HepG2 (cell line): ENCODE data around the gene TMEM61. TPM values are rescaled to one million over a fixed set of nuclear protein-coding genes. Genes with fewer than 3 reads are reported as not detected.

ENCODE experiments used
- ATAC-seq: fragments of 200-7000 bp; cut with Tn5 transposase; 3 replicates; pipeline ENCODE4 v1.9.1; 2020; ENCODE audit warnings: mild to moderate bottlenecking, moderate library complexity
- BruUV-seq: library from RNA; stranded (reverse); fragments of 400-500 nt; replicated peaks from 2 replicates; lab custom pipeline; 2021; lab: Mats Ljungman, UMichigan
- CTCF ChIA-PET: fragments of 300-600 bp; formaldehyde crosslinking; extraction: SDS; loops from one replicate; lab custom pipeline; 2021; ENCODE audit warnings: low total read pairs, inconsistent platforms, low intra/inter-chr PET ratio; lab: Yijun Ruan, JAX
- POLR2A ChIA-PET: fragments of 350-600 bp; sonication (Branson Sonifier 250); formaldehyde crosslinking; loops from one replicate; lab custom pipeline; 2020; ENCODE audit warnings: antibody characterized with exemption, inconsistent platforms; lab: Yijun Ruan, JAX
- DNase-seq: peaks from one replicate; pipeline ENCODE4 v3.0.0-alpha.2; 2015; ENCODE audit warnings: low spot score
- FAIRE-seq: peaks from 3 replicates; lab custom pipeline; 2011; peaks lifted over from hg19 to GRCh38; lab: Jason Lieb, UNC
- H2AFZ ChIP-seq: one replicate; pipeline ENCODE4 v1.6.1; 2011; ENCODE audit warnings: low read length, inconsistent platforms
- H3K27ac ChIP-seq: fragments of 300-600 bp; 3 replicates; pipeline ENCODE4 v1.8.0; 2011; ENCODE audit warnings: mixed run types, mild to moderate bottlenecking, mixed read lengths, low read length, inconsistent platforms; ENCODE audit not compliant: insufficient read depth; ENCODE audit errors: extremely low read length
- H3K27me3 ChIP-seq, 2 experiments: fragments of 200-600 bp in 1 of 2; 2 replicates in 1 of 2; 3 replicates in 1 of 2; pipeline versions ENCODE4 v1.6.0 to v1.8.0; 2011; ENCODE audit warnings: low read length in 2 of 2, mild to moderate bottlenecking in 2 of 2, moderate library complexity in 2 of 2, inconsistent platforms in 1 of 2; ENCODE audit not compliant: insufficient read depth in 2 of 2, control insufficient read depth in 1 of 2
- H3K36me3 ChIP-seq, 2 experiments: fragments of 200-600 bp in 1 of 2; replicated peaks in 1 of 2; 2 replicates in 1 of 2; 3 replicates in 1 of 2; pipeline versions ENCODE4 v1.5.1 to v1.8.0; 2011; ENCODE audit warnings: low read length in 2 of 2, inconsistent platforms in 1 of 2; ENCODE audit not compliant: insufficient read depth in 2 of 2, control insufficient read depth in 1 of 2
- H3K4me1 ChIP-seq: 2 replicates; pipeline ENCODE4 v1.5.1; 2012; ENCODE audit warnings: low read length, inconsistent platforms; ENCODE audit not compliant: insufficient read depth
- H3K4me2 ChIP-seq: 2 replicates; pipeline ENCODE4 v1.6.0; 2011; ENCODE audit warnings: low read depth, low read length, inconsistent platforms
- H3K4me3 ChIP-seq, 3 experiments: fragments of 200-600 bp in 1 of 3; sonication (generic), shearing (Covaris generic) in 1 of 3; replicated peaks in 1 of 3; 2 replicates each; pipeline ENCODE4 v1.5.1; 2011 to 2016; ENCODE audit warnings: low read length in 3 of 3, inconsistent platforms in 2 of 3, low read depth in 2 of 3, mild to moderate bottlenecking in 2 of 3, control low read depth in 1 of 3, mixed read lengths in 1 of 3; ENCODE audit not compliant: insufficient read depth in 1 of 3
- H3K79me2 ChIP-seq: one replicate; pipeline ENCODE4 v1.6.1; 2011; ENCODE audit warnings: low read length, inconsistent platforms; ENCODE audit not compliant: insufficient read depth
- H3K9ac ChIP-seq: 2 replicates; pipeline ENCODE4 v1.6.0; 2011; ENCODE audit warnings: mild to moderate bottlenecking, low read depth, low read length, inconsistent platforms; ENCODE audit not compliant: insufficient read depth
- H3K9me3 ChIP-seq: 2 replicates; pipeline ENCODE4 v1.5.1; 2012; ENCODE audit warnings: mild to moderate bottlenecking, low read length
- H4K20me1 ChIP-seq: 2 replicates; pipeline ENCODE4 v1.6.0; 2011; ENCODE audit warnings: inconsistent platforms, mild to moderate bottlenecking, low read length, moderate library complexity; ENCODE audit not compliant: insufficient read depth
- ARNTL ChIP-seq: sonication (generic); formaldehyde crosslinking; IDR thresholded peaks from 2 replicates; pipeline ENCODE4 v1.4.0; 2020; ENCODE audit warnings: mild to moderate bottlenecking, missing genetic modification reagents
- FOXA3 ChIP-seq: IDR thresholded peaks from 2 replicates; pipeline ENCODE4 v1.6.1; 2016; ENCODE audit warnings: missing genetic modification reagents, missing compliant biosample characterization
- GATAD2A ChIP-seq: IDR thresholded peaks from 2 replicates; pipeline ENCODE4 v1.6.1; 2016
- IRX3 ChIP-seq: sonication (generic); formaldehyde crosslinking; IDR thresholded peaks from 2 replicates; pipeline ENCODE4 v1.8.1; 2023; ENCODE audit warnings: mild to moderate bottlenecking, low read depth, missing genetic modification reagents, borderline replicate concordance
- MAFK ChIP-seq, 2 experiments: IDR thresholded peaks in 1 of 2; conservative IDR thresholded peaks in 1 of 2; 2 replicates each; pipeline ENCODE4 v1.6.1; 2011; ENCODE audit warnings: improper control_type of control experiment in 2 of 2, low read length in 2 of 2
- NR1H2 ChIP-seq: sonication (generic); formaldehyde crosslinking; IDR thresholded peaks from 2 replicates; pipeline ENCODE4 v1.8.1; 2022; ENCODE audit warnings: low read depth, missing genetic modification reagents, borderline replicate concordance
- PHF8 ChIP-seq: sonication (generic); formaldehyde crosslinking; IDR thresholded peaks from 2 replicates; pipeline ENCODE4 v1.5.0; 2020; ENCODE audit warnings: missing genetic modification reagents
- SNAPC2 ChIP-seq: sonication (generic); formaldehyde crosslinking; IDR thresholded peaks from 2 replicates; pipeline ENCODE4 v1.8.1; 2022; ENCODE audit warnings: mild to moderate bottlenecking, missing genetic modification reagents
- SP5 ChIP-seq: IDR thresholded peaks from 2 replicates; pipeline ENCODE4 v1.6.1; 2016; ENCODE audit warnings: low read depth, borderline replicate concordance
- U2AF1 ChIP-seq: fragments of 200-400 bp; formaldehyde crosslinking; optimal IDR thresholded peaks from 2 replicates; pipeline ENCODE3; 2017; ENCODE audit warnings: mild to moderate bottlenecking, low read depth, low read length
- ZC3H13 ChIP-seq: sonication (generic); formaldehyde crosslinking; IDR thresholded peaks from 2 replicates; pipeline ENCODE4 v1.8.1; 2023; ENCODE audit warnings: mild to moderate bottlenecking, missing genetic modification reagents, moderate library complexity
- ZNF264 ChIP-seq: sonication (generic); formaldehyde crosslinking; IDR thresholded peaks from 2 replicates; pipeline ENCODE4 v1.4.0; 2020; ENCODE audit warnings: missing genetic modification reagents
- ZNF446 ChIP-seq: sonication (generic); formaldehyde crosslinking; IDR thresholded peaks from 2 replicates; pipeline ENCODE4 v1.5.0; 2020; ENCODE audit warnings: mild to moderate bottlenecking, missing genetic modification reagents
- ZNF546 ChIP-seq: sonication (generic); formaldehyde crosslinking; conservative IDR thresholded peaks from 2 replicates; pipeline ENCODE4 v1.8.1; 2023; ENCODE audit warnings: mild to moderate bottlenecking, missing genetic modification reagents
- WGBS: methylation state at CpG from one replicate; pipeline ENCODE4 v1.1.6; 2017; ENCODE audit warnings: low lambda C conversion rate; 5-methylcytosine and 5-hydroxymethylcytosine counted together
- in situ Hi-C: cut with HindIII; loops from 2 replicates; pipeline ENCODE4 v1.10.0; 2017; ENCODE audit warnings: low pct_unique_long_range_greater_than_20kb; ENCODE audit not compliant: extremely low pct_ligation_motif_present
- intact Hi-C: fragments of 100-400 bp; cut with micrococcal nuclease; formaldehyde crosslinking; loops from one replicate; pipeline ENCODE4 v1.10.0; 2022; ENCODE audit not compliant: unreplicated experiment
- polyA plus RNA-seq, 8 experiments: library from polyadenylated mRNA; depleted of rRNA in 3 of 8; stranded (reverse) in 7 of 8; unstranded in 1 of 8; fragments of >200 nt; fragmentation: Illumina TruSeq in 4 of 8; extraction: Trizol in 4 of 8; gene quantifications; 2 replicates each; pipeline versions ENCODE4 v1.2.1 to v1.2.3, GENCODE V29; 2011 to 2016; ENCODE audit warnings: low read depth in 4 of 8, missing spikeins in 1 of 8, mixed read lengths in 1 of 8; ENCODE audit not compliant: insufficient read depth in 1 of 8
- total RNA-seq, 5 experiments: library from RNA; depleted of rRNA; stranded (reverse); fragments of >200 nt; fragmentation: Illumina TruSeq; extraction: Trizol; gene quantifications; 2 replicates each; pipeline ENCODE4 v1.2.3, GENCODE V29; 2016; ENCODE audit warnings: low read depth in 1 of 5
- TF ChIP-seq, protein P1 (sequence below): sonication (generic); formaldehyde crosslinking; IDR thresholded peaks from 2 replicates; pipeline ENCODE4 v1.8.1; 2023; ENCODE audit warnings: mild to moderate bottlenecking, missing genetic modification reagents, borderline replicate concordance
- TF ChIP-seq, protein P2 (sequence below): sonication (generic); formaldehyde crosslinking; IDR thresholded peaks from 2 replicates; pipeline ENCODE4; 2020; ENCODE audit warnings: missing genetic modification reagents, mild to moderate bottlenecking, borderline replicate concordance
- TF ChIP-seq, protein P3 (sequence below): IDR thresholded peaks from 2 replicates; pipeline ENCODE4 v1.6.1; 2016
- TF ChIP-seq, protein P4 (sequence below): sonication (generic); formaldehyde crosslinking; IDR thresholded peaks from 2 replicates; pipeline ENCODE4 v1.5.1; 2020; ENCODE audit warnings: missing genetic modification reagents, mild to moderate bottlenecking, borderline replicate concordance

TMEM61 gene
- total and polyA plus RNA-seq, 2 of the 13 experiments (the other 11 are each of a cell fraction or from before 2014, with no cell fraction given): not detected

DNA sequence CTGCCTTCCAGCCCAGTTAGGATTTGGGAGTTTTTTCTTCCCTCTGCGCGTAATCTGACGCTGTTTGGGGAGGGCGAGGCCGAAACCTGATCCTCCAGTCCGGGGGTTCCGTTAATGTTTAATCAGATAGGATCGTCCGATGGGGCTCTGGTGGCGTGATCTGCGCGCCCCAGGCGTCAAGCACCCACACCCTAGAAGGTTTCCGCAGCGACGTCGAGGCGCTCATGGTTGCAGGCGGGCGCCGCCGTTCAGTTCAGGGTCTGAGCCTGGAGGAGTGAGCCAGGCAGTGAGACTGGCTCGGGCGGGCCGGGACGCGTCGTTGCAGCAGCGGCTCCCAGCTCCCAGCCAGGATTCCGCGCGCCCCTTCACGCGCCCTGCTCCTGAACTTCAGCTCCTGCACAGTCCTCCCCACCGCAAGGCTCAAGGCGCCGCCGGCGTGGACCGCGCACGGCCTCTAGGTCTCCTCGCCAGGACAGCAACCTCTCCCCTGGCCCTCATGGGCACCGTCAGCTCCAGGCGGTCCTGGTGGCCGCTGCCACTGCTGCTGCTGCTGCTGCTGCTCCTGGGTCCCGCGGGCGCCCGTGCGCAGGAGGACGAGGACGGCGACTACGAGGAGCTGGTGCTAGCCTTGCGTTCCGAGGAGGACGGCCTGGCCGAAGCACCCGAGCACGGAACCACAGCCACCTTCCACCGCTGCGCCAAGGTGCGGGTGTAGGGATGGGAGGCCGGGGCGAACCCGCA, 59.1 kb downstream of the TMEM61 start, which contains the start of gene PCSK9:
PCSK9 (plus strand) TSS at position 207 of the 741 bp plus-strand sequence; CDS start at position 497, 290 bp downstream.
- H3K4me2 ChIP-seq: peak within 1 kb of the TSS; percentile 94
- H3K4me1 ChIP-seq: peaks cover 80% of the 10 kb centered on the region
- DNase-seq (peak; percentile 60), ATAC-seq (peak; percentile 87), FAIRE-seq (peak; percentile 77)
- H3K9me3 ChIP-seq: no peaks in the 10 kb centered on the region
- peaks cover 31% of the 10 kb centered on the region for H4K20me1 ChIP-seq
- H3K9ac ChIP-seq: peak within 1 kb of the TSS; percentile 77
- H3K27me3 ChIP-seq: no peaks in the 10 kb centered on the region; a peak in 1 of 5 replicates
- H2AFZ ChIP-seq: no peak within 1 kb of the TSS
- H3K4me3 ChIP-seq: peak within 1 kb of the TSS; percentile 69 to 87 (median 76)
- CTCF ChIA-PET: no interaction called here
- H3K36me3 ChIP-seq: peaks cover 0 to 7% of the 10 kb centered on the region in 2 experiments; a peak in 3 of 5 replicates
- POLR2A ChIA-PET: no interaction called here
- intact Hi-C loops: no loop called here
- in situ Hi-C loops: no loop called here
- WGBS: 5% methylated on average over 7 of the region's 67 CpGs
- peaks cover 54% of the 10 kb centered on the region for H3K79me2 ChIP-seq
- H3K27ac ChIP-seq: peak within 1 kb of the TSS; percentile 82
- no TSS peak for BruUV-seq
- TF ChIP-seq U2AF1 (no peak), ZNF446 (CRISPR knock-in tag) (peak; percentile 88; the same call in 1 of the 2 replicates), ZNF264 (CRISPR knock-in tag) (peak; percentile 82; the same call in 1 of the 2 replicates), SNAPC2 (CRISPR knock-in tag) (peak; percentile 98), IRX3 (peak; percentile 97; the same call in 1 of the 2 replicates), NR1H2 (CRISPR knock-in tag) (0 out of 2 replicates have a peak, but pooled peaks have one; percentile 81), SP5 (peak; percentile 27; the same call in 1 of the 2 replicates), ZNF546 (CRISPR knock-in tag) (no peak), GATAD2A (CRISPR knock-in tag) (0 out of 2 replicates have a peak, but pooled peaks have one; percentile 14), ARNTL (peak; percentile 31; the same call in 1 of the 2 replicates), MAFK (conservative IDR thresholded peaks at IDR 0.05 in 1 of 2, IDR thresholded peaks at IDR 0.05 in 1 of 2; ENCODE audit: low read length in 2 of 2) (no peak), PHF8 (CRISPR knock-in tag) (peak; percentile 78), FOXA3 (peak; percentile 19; the same call in 1 of the 2 replicates), ZC3H13 (CRISPR knock-in tag) (peak; percentile 65; the same call in 1 of the 2 replicates)
- TF ChIP-seq, protein P1, sequence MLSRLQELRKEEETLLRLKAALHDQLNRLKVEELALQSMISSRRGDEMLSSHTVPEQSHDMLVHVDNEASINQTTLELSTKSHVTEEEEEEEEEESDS (CRISPR knock-in tag): peak; percentile 67; the same call in 1 of the 2 replicates
- TF ChIP-seq, protein P2, sequence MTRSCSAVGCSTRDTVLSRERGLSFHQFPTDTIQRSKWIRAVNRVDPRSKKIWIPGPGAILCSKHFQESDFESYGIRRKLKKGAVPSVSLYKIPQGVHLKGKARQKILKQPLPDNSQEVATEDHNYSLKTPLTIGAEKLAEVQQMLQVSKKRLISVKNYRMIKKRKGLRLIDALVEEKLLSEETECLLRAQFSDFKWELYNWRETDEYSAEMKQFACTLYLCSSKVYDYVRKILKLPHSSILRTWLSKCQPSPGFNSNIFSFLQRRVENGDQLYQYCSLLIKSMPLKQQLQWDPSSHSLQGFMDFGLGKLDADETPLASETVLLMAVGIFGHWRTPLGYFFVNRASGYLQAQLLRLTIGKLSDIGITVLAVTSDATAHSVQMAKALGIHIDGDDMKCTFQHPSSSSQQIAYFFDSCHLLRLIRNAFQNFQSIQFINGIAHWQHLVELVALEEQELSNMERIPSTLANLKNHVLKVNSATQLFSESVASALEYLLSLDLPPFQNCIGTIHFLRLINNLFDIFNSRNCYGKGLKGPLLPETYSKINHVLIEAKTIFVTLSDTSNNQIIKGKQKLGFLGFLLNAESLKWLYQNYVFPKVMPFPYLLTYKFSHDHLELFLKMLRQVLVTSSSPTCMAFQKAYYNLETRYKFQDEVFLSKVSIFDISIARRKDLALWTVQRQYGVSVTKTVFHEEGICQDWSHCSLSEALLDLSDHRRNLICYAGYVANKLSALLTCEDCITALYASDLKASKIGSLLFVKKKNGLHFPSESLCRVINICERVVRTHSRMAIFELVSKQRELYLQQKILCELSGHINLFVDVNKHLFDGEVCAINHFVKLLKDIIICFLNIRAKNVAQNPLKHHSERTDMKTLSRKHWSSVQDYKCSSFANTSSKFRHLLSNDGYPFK: peak; percentile 74; the same call in 1 of the 2 replicates
- TF ChIP-seq, protein P3, sequence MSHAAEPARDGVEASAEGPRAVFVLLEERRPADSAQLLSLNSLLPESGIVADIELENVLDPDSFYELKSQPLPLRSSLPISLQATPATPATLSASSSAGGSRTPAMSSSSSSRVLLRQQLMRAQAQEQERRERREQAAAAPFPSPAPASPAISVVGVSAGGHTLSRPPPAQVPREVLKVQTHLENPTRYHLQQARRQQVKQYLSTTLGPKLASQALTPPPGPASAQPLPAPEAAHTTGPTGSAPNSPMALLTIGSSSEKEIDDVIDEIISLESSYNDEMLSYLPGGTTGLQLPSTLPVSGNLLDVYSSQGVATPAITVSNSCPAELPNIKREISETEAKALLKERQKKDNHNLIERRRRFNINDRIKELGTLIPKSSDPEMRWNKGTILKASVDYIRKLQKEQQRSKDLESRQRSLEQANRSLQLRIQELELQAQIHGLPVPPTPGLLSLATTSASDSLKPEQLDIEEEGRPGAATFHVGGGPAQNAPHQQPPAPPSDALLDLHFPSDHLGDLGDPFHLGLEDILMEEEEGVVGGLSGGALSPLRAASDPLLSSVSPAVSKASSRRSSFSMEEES (CRISPR knock-in tag): peak; percentile 83
- TF ChIP-seq, protein P4, sequence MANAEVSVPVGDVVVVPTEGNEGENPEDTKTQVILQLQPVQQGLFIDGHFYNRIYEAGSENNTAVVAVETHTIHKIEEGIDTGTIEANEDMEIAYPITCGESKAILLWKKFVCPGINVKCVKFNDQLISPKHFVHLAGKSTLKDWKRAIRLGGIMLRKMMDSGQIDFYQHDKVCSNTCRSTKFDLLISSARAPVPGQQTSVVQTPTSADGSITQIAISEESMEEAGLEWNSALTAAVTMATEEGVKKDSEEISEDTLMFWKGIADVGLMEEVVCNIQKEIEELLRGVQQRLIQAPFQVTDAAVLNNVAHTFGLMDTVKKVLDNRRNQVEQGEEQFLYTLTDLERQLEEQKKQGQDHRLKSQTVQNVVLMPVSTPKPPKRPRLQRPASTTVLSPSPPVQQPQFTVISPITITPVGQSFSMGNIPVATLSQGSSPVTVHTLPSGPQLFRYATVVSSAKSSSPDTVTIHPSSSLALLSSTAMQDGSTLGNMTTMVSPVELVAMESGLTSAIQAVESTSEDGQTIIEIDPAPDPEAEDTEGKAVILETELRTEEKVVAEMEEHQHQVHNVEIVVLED (CRISPR knock-in tag): peak; percentile 89
